ENCODE results near the gene PROCA1.
"Not testable (repeated sequence)": the region's sequence is repeated elsewhere in the genome, so short reads cannot be mapped to it uniquely, and the experiment has no call there.

Gene PROCA1

DNA sequence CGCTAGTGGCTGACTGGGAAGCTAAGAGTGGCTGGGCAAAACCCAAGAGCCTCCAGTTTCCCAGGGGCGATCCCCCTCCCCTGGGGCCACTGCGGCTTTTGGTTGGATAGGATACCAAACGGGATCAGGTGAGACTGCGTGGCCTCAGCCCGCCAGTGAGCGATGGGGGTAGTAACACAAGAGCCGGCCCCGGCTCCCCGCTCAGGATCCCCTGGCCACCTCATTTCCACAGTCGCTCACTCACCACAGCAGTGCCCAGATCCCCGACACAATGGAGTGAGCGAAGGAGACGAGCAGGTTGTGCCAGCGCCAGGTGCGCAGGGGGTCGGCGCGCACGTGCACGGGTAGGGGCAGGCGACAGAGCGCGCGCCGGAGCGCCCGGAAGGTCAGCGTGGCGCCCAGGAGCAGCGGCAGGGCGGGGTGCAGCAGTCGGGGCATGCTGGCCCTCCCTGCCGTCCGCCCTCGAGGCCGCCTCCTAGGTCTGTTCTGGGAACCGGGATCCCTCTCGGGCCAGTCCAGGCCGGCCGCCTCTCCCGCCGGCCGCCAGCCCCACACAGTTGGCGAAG lies 14.1 kb upstream of the PROCA1 start:
- DNase-seq (ENCODE audit: low read depth in 2 of 2): peak in 1 of 2 donors; percentile 54

DNA sequence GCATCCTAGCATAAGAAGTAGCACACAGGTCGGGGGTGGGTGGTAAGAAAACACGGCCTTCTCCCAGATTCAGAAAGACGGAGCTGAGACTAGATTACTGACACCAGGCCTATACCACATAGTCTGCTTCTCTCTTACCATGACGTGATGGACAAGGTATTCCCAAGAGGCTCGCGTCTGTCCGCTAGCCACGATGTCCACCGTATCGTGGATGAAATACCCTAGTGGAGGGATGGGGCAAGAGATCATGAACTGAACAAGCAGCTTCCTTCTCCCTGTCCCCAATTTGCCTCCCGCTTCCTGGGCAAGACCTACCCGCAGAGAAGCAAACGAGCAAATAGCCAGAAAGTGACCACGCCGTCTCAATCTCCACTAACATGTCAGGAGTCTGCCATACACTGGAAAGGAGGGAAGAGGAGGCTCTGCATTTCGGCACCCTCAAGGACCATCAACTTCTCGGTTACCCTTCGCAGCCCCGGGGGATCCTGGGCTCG lies 13.5 kb upstream of the PROCA1 start:
- DNase-seq (ENCODE audit: low read depth in 2 of 2): no peak

DNA sequence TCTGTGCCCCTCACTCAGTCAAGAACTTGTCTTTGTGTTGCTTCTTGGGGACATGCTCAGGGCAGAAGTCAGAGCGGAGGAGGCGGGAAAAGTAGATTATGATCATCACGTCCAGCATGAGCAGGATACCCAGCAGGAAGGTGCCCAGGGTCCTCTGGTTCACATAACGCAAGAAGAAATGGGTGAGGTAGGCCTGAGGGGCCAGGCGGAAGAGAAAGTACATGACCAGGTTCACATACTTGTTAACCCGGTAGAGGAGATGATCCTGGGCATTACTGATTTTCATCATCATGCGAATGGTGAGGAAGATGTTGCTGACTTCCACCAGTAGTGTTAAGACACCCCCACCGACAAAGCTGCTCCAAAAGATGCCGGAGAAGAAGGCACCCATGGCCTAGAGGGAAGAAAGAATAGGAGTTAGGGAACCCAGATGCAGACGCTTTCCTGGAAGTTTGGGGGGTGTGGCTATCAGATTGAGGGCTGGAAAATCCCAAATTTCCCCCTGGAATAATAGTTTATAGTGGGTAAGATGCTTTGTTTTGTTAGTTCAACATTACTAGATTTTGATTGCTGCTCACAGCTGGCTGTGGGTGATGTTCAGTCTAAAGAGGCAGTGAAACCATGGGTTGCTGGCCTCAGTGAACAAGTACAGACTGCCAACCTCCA lies 12.9 kb upstream of the PROCA1 start:
- no peak for DNase-seq (ENCODE audit: low read depth in 2 of 2)

DNA sequence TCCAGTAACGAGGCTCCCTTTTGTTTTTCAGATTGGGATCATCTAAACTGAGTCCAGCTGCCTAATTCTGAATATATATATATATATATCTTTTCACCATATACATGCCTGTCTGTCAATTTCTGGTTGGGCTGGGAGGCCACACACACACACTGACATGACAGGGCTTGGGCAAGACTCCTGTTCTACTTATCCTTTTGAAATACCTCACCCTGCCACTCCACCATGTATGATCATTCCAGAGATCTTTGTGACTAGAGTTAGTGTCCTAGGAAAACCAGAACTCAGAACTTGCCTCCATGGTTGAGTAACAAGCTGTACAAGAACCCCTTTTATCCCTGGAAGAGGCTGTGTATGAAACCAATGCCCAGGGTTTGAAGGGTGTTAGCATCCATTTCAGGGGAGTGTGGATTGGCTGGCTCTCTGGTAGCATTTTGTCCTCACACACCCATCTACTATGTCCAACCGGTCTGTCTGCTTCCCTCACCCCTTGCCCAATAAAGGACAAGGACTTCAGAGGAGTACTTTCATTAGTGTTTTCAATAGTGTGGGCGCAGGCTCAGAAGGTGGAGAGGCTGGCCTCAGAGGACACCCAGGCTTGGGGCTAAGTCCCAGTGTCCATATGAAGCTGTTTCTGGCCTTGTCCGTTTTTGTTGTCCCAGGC lies 12.3 kb upstream of the PROCA1 start:
- not testable (repeated sequence) for DNase-seq (ENCODE audit: low read depth in 2 of 2)

DNA sequence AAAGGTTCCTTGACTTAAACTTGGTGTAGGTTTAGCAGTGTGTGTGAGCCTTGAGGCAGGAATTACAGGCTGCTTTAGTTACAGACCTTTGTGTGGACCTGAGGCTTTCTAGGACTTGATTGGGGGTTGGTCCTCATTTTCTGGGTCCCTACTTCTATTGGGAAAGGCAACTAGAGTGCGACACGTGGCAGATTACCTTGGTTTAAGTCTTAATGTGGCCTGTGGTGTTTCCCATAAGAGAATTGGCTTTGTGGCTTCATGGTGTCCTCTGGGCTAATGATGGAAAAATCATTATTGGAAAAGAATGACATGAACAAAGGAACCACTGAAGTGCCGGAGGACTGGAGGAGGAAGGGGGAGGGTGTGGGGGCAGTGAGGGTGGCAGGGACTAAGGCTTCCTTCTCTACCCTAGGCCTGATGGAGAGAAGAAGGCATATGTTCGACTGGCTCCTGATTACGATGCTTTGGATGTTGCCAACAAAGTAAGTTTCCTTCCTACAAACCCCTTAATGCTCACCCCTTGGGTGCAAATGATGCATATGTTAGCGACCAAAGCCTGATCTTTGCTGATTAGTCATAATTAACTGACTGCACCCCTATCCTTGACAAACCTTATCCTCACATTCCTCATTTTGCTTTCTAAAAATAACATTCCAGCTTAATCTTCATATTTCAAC lies 11.6 kb upstream of the PROCA1 start:
- no peak for DNase-seq (ENCODE audit: low read depth in 2 of 2)

DNA sequence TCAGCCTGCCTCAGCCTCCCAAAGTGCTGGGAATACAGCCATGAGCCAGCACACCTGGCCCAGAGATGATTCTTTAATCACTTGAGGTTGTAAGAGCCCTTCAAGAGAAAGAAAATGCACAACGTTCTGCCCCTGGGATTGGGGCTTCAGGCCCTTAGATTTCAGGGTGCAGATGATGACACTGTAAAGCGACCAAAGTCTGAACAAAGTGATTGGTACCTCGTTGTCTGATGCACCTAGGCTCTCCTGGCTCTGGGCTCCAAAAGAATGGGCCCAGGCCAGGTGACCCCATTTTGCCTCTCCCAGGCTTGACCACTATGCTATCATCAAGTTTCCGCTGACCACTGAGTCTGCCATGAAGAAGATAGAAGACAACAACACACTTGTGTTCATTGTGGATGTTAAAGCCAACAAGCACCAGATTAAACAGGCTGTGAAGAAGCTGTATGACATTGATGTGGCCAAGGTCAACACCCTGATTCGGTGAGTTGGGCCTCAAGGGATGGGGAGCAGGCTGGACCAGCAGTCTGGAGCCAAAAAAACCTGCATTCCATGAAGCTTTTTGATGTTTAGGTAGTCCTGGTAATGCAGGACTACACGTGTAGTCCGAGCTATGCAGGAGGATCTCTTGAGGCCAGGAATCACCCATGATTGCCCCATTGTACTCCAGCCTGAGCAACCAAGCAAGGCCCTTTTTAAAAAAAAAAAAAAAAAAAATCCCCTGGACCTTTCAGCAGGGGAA lies 10.9 kb upstream of the PROCA1 start:
- no peak for DNase-seq (ENCODE audit: low read depth in 2 of 2)

DNA sequence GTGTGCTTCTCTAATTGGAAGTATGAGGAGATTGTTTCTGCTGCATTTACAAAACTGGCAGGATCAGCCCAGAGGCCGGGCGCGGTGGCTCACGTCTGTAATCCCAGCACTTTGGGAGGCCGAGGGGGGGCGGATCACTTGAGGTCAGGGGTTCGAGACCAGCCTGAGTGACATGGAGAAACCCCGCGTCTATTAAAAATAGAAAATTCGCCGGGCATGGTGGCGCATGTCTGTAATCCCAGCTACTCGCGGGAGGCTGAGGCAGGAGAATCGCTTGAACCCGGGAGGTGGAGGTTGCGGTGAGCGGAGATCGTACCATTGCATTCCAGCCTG lies 9.3 kb upstream of the PROCA1 start:
- not testable (repeated sequence) for DNase-seq (ENCODE audit: low read depth in 2 of 2)

DNA sequence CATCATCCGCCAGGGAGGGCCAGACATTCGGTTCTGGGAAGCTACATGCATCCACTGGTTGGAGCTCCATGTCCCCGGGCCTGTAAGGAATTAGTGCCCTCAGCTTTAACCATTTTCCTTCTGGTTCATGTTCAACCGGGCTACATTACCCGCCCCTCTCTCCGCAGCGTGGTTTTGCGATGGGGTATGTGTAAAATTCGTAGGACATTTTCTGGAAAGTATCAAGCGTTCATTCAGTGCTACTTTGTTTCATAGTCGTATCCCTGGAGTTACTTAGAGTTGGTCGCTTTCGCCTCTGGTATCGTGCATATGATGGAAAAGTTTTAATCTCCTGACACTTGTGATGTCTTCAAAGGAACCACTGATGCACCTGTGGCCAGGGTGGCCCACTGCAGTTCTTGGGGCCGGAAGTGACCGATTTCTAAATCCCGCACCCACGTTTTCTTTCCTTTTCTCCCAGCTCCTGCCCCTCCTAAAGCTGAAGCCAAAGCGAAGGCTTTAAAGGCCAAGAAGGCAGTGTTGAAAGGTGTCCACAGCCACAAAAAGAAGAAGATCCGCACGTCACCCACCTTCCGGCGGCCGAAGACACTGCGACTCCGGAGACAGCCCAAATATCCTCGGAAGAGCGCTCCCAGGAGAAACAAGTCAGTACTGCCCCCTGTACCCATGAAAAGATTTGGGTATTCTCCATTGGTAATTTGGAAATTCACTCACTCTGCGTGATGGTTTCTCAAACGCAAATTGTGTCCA lies 8.7 kb upstream of the PROCA1 start:
- DNase-seq (ENCODE audit: low read depth in 2 of 2): no peak

DNA sequence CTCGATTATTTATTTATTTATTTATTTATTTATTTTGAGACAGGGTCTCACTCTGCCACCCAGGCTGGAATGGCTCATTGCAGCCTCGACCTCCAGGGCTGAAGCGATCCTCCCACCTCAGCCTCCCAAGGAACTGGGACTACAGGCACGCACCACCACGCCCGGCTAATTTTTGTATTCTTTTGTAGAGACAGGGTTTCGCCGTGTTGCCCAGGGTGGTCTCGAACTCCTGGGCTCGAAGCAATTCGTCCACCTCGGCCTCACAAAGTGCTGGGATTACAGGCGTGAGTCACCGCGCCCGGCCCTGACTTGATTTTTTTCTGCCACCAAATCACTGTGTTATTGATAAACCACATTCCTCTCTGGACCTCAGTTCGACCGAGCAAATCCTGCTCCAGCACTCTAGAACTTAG lies 7.3 kb upstream of the PROCA1 start:
- DNase-seq (ENCODE audit: low read depth in 2 of 2): no peak

DNA sequence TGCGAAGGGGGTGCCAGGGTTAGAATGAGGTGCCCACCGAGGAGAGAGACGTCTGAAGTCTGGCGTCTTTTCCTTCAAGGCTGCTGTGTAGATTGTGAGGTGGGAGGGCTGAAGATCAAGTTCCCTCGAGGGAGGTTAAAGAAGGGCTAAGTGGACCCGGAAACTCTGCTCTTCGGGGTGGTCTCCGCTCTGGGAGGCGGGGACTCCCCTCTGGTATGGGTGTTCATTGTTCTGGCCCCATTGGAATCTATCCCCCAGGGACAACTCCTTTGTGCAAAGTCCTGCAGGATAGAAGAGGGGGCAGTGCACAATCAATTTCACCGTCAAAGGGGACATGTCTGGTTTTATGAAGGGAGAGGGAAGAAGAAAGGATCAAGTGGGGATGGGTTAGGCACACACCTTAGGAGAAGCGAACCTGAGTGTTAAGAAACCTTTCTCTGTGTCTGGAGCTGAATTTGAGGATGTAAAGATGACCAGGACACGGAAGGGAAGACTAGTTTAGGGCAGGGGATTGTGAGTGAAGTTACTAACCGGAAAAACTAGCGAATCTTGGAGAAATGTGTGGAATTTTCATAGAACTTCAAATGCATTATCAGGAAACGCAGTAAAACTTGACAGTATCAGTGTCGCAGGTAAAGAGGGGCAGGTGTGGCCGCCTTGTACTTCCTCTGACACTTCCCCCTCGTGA lies 6.8 kb upstream of the PROCA1 start:
- DNase-seq (ENCODE audit: low read depth in 2 of 2): no peak

DNA sequence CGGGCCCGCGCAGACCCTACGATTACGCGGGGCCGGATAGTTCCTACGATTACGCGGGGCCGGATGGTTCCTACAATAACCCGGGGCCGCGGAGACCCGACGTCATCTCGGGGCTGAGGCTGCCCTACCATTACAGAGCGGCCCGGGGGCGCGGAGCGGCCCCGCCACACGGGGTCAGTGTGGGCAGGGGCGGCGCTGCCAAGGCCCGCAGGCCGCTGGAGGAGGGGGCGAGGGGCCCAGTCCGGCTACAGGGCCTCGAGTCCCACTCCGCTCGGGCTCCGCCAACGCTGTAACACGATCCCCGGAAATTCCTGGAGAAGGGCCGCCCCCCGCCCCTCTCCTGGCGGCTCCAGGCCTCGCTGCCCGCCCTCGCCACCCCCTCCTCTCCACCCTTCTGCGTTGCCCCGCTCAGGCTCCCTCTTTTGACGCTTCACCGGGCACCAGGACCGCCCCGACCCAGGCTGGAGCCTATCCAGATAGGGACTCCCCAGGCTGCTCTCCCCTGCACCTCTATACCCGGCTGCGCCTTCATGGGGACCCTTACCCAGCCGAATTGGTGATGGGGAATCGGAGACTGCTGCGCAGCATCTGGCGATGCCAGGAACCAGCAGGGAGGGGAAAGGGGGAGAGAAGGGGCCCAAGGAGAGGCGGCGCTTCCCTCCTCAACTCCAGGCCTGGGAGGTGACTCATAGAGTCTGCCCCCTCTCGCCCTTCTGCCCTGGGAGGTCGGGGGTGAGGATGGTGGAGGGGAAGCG lies 6.1 kb upstream of the PROCA1 start, which contains the start of gene RAB34:
RAB34 (minus strand) TSS at position 291 of the 755 bp plus-strand sequence. CDS start 602 bp downstream, outside the sequence.
- no peak for DNase-seq (ENCODE audit: low read depth in 2 of 2)

DNA sequence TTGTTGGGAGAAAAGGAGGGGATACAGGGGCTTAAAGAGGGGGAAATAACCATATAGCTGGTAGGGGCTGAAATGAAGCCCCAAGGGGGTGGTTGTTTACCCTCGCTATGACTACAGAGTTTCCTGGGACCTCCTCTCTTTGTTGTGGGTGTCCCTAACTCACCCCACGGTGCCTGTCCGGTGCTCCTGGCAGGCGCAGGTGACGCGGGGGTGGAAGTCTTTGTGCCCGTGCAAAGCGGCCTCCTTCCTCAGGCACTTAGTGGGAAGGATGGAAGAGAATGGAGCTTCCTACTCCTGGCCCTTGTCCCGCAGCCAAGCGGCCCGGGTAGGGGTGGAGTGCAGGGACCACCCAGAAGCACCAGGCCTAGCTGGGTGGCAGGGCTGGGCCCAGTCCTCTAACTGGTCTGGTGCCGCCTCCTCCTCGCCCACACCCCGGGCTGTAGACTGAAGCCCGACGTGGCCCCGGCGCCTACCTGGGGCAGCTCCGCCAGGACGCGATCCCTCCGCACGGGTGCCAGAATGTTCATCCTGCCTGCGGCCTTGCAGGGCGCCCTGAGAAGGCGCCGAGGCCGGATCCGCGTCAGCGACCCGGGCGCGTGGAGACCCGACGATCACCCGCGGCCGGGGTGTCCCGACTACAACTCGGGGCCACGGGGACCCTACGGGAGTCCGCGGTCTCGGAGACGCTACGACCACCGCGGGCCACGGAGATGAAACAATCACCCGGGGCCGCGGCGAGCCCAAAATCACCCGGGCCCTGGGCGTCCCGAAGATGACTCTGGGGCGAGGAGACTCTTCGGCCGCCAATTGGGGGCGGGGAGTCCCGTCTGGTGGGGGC lies 5.3 kb upstream of the PROCA1 start:
- no peak for DNase-seq (ENCODE audit: low read depth in 2 of 2)

DNA sequence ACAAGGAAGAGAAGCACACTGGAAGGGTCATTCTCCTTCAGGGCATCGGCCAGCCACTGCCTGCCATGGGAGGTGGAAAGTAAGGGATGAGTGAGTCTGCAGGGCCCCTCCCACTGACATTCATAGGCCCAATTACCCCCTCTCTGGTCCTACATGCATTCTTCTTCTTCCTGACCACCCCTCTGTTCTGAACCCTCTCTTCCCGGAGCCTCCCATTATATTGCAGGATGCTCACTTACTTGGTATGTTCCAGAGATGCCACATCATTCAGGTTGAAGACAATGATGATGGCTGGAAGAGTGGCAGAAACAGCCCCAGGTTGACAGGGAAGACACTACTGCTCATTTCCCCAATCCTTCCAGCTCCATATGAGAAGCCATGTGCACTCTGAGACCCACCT lies 3.5 kb upstream of the PROCA1 start:
- no peak for DNase-seq (ENCODE audit: low read depth in 2 of 2)

DNA sequence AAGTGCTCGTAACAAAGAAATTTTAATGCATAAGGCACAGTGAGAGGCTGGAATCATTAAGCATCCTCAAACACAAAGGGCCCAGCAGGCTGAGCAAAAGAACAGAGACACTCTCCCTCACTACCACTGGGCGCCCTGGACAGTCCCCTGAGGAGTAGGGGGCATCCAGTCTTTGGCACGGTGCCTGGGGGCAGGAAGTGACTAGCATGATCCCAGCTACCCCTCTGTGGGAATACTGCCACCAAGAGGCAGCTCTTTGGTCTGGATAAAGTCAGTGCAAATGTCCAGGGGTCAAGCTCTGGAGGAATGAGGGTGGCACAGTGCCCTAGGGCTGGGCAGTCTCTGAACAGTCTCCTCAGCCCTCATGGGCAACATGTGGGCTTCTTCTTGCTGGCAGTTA lies 2.6 kb upstream of the PROCA1 start:
- no peak for DNase-seq (ENCODE audit: low read depth in 2 of 2)

DNA sequence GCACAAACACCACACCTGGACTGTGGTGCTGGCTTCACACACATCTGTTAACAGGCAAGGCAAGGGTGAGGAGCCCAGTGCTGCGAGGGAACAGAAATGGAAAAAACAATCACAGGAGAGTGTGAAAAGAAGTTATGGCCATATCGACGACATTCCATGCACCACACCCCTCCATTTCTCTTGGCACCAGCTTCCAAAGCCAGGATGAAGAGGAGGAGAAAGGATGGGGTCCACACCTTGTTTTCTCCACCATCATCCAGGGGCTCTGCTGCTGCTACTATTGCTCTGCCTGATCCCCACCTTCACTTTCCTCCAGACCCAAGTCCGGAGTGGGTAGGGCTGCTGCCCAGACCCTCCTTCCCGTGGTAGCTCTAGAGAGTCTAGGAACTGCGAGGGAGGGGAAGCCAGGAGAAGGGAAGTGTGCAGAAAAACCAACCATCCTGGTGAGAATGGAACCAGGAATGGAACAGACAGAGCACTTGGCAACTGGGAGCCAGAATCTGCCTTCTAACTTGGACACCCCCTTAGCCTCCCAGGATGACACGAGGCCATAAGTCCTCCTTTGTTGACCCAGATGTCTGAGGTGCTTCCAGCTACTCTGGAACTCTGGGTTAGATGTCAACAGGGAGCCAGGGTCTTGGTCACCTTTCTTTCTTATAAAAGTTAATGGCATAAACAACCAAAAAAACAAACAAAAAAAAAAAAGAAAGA lies 1.2 kb upstream of the PROCA1 start:
- DNase-seq (ENCODE audit: low read depth in 2 of 2): no peak

DNA sequence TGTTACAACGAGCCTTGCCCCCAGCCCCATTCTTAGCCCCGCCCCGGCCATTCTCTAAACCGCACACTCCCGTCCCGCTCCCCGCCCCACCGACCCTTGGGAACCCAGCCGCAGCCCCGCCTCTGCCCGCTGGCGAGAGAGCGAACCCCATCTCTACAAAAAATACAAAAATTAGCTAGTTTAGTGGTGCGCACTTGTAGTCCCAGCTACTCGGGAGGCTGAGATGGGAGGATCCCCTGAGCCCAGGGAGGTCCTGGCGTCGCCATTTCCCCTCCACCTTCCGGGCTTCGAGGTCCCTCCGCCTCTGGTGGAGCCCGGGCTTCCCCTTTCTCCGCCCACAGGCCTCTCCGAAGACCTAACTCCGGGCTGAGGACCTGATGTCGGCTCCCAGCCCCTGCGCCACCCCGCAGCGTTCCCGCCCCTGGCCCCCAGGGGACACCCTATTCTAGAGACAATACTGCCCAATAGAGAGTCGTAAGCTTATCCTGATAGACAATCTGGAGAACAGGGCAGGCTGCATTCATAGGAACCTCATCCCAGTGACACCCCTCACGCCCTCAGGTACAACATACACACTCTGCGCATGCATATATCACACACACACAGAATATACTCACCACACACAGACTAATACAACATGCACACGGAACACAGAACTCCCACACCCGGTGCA lies 480 bp upstream of the PROCA1 start:
- no peak for DNase-seq (ENCODE audit: low read depth in 2 of 2)

DNA sequence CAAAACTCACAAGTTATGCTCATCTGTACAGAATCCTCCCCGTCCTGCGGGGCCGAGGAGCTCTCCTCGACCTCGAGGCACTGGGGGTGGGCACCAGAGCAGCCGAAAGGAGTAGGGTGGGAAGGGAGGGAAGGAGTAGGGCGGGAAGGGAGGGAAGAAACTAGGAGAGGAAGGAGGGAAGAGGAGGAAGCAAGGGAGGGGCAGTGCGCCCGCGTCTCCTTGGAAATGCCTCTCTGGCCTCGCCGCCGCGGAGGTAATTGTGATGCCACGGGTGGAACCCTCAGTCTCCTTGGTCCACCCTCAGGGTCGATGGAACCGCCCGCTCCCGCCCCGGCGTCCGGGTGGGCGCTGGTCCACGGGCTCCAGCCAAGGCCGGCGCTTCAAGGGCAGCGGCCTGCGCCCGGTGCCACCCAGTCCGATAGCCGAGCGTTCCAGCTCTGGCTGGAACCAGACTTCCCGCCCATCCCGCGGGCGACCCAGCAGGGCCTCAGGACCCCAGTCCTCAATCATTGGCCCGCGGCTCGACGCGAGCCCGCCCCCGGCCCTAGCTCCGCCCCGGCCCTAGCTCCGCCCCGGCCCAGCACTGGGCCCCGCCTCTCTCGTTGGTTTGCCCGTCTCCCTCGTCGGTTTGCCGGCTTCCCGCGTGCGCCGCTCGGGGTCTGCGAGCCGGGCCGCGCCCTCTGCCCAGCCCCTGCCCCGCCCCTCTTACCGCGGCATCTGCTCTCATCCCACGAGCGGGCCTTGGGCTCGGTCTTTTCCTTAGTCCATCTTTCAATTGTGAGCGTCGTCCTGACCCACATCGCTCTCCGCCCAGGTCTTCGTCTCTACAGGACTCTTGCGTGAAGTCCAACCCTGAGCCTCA lies 596 bp downstream of the PROCA1 start:
- peak; percentile 81 to 88 for DNase-seq (ENCODE audit: low read depth in 2 of 2)
